SH-SY5Y (cell line): Measurements from ENCODE around the gene IGFBP4.

Experiments
- GATA2 ChIP-seq: IDR thresholded peaks from 2 replicates; pipeline ENCODE4 v1.6.1; 2011; ENCODE audit warnings: mild to moderate bottlenecking, low read depth, low read length
- GATA3 ChIP-seq: IDR thresholded peaks from 2 replicates; pipeline ENCODE4 v1.6.1; 2011; ENCODE audit warnings: low read depth, mild to moderate bottlenecking, low read length, moderate library complexity

The IGFBP4 gene

DNA sequence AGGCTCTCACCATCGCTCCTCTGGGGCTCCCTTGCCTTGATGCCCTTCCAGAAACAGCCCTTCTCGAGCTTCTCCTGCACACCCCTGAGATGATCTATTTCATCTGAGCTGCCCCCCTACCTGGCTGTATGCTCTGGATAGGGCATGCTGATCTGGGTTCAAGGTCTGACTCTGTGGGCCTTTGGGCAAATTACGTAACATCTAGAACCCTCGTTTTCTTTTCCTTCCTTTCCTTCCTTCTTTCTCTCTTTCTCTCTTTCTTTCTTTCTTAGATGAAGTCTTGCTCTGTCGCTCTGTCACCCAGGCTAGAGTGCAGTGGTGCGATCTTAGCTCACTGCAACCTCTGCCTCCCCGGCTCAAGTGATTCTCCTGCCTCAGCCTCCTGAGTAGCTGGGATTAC lies 37.9 kb downstream of the IGFBP4 start:
- TF ChIP-seq GATA2 (no peak), GATA3 (no peak)

GRCh38 chr17:40482722-40483121 lies 39.5 kb downstream of the IGFBP4 start:
- TF ChIP-seq GATA2 (no peak), GATA3 (no peak)

- no peak for TF ChIP-seq GATA2
- no peak for TF ChIP-seq GATA3
These were observed 40.4 kb downstream of the IGFBP4 start for GRCh38 chr17:40483679-40484078.

DNA sequence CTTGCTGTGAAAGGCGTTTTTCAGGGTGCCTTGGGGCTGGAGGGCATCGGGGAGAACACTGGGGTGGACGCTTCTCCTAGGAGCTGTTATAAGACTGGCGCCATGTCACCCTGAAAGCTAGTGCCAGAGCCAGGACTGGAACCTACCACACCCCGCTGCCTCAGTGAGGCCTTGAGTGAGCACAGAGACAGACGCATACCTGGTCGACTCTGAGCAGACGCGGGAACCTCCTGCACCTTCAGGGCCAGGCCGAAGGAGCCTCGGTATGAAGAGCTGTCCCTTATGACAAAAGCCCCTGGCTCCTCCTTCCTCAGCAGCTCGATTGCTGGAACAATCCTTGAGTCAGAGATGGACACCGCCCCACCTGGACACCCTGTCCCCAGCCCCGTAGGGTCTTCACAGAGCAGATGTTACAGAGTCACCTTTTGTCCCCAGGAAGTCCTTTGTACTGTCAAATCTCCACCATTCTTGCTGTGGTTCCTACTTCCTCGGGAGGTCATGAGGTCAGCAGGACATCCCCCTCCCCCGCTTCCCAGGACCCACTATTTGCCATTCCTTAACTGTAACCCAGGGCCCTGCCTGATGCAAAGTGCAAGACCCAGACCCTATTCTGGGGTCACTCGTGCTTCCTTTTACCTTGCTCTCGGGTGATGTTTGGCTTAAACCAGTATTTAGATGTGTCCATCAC lies 41.2 kb downstream of the IGFBP4 start:
- TF ChIP-seq GATA3 (no peak), GATA2 (no peak)

GRCh38 chr17:40484973-40485530 lies 41.8 kb downstream of the IGFBP4 start:
- TF ChIP-seq GATA2 = no peak
- no peak for TF ChIP-seq GATA3

- TF ChIP-seq GATA2 (no peak), GATA3 (no peak)
These were observed 42.7 kb downstream of the IGFBP4 start for GRCh38 chr17:40485851-40486521.

GRCh38 chr17:40486522-40487370 lies 43.5 kb downstream of the IGFBP4 start:
- TF ChIP-seq GATA2 (no peak), GATA3 (no peak)

DNA sequence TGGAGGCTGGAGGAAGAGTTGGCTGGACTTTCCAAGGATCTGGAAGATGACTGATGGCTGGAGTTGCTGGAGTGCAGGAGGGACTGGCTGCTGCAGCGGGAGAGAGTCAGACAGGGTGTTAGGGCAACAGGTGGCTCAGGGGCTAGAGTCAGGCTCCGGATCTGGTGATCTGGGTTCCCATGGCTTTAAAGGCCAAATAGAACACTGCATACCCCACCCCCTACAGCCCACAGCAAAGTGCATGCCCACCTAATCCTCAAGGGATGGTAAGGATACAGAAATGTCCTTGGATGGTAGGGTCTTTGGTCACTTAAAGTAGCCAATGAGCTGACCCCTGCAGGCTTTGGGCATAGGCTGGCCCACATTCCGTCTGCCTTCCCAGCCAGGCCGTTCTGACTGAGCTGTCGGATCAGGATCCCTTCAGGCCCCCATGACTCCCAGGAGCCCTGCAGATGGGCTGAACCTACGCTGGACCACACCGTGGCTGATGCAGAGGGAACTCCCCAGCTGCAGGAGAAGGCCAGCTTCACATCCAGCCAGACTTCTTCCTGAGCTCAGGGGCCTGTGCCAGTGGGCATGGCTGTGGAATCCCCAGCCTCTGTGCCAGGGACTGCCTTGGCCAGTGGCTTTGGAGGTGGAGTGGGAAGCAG lies 44.2 kb downstream of the IGFBP4 start:
- TF ChIP-seq GATA3 (no peak), GATA2 (no peak)

DNA sequence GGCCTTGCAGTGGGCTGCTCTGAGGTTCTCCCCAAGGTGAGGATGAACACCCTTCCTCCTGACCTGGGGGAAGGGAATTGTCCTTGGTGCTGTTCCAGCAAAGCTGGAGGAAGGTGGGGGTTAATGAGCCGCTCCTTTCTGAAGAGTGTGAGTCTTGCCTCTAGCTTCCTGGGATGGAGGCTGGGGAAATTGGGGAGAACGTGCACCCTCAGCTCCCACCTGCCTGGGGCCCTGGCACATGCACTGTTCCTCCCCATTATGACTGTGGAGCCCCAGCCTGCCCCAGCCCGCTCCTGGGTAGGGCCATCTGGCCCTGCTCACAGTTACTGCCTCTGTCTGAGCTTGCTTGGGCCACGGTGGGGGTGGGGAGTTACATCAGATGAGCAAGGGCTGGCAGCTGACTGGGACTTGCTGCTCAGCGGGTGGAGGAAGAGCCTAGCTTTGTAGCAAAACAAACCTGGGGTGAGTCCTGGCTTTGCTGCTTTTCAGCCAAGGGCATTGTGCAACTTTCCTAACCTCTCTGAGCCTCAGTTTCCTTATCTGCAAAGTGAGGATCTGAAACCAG lies 47.1 kb downstream of the IGFBP4 start:
- TF ChIP-seq GATA3 (no peak), GATA2 (no peak)

DNA sequence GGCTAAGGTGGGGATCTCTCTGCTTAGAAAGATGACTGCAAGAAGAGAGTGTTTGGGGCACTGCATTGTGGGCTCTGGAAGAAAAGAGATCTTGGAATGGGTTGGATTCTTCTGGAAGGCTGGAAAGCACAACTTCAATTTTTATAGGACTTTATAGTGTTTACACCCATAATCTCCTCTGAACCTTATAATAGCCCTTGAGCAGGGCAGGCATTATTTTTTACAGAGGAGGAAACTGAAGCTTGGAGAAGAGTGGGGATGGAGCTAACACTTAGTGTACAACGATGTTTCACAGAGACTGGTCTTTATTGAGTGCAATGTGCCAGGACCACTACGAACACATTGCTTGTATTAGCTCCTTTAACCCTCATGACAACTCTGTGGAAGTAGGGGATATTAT lies 47.7 kb downstream of the IGFBP4 start:
- TF ChIP-seq GATA2 = no peak
- no peak for TF ChIP-seq GATA3

DNA sequence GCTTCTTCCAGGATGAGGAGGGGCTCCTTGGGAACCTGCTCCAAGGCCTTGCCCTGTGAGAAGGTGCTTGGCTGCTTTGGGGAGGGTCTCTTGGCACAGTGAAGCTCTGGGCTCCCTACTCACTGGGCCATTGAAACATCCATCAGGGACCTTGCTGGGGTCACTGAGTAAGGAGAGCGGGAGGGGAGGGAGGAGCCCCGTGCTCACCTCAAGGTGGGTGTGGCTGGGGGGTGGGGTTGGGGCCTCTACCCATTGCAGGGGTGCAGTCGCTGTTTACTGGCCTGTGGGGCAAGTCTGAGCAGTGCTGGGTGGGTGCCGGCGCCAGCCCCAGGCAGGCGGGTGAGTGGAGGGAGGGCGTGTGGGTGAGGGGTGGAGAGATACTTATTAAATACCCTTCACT lies 48.2 kb downstream of the IGFBP4 start:
- TF ChIP-seq GATA3 (no peak), GATA2 (no peak)

GRCh38 chr17:40493697-40494096 lies 50.4 kb downstream of the IGFBP4 start:
- TF ChIP-seq GATA3 (no peak), GATA2 (no peak)

DNA sequence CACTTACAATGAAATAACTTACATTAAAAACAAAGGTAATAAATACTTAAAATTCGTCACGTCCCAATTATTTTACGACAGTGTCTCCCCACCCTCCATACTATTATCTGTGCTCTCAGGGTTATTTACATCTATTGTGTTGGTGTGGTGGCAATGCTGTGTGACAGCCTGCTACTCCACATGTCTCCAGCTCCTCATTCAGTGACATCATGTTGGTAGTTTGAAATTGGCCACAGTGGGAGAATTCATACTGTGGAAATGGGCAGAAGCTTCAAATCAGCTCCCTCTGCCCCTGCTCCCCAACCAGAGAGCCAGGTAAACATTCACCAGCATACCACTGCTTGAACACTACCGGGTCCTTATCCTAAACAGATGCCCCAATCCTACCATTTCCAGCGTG lies 51.9 kb downstream of the IGFBP4 start:
- no peak for TF ChIP-seq GATA3
- no peak for TF ChIP-seq GATA2
